Measurements from ENCODE around the gene DAB2IP. TPM values are rescaled to one million over a fixed set of nuclear protein-coding genes. Genes with fewer than 3 reads are reported as not detected.

Gene DAB2IP
- total RNA-seq, 1 experiment from 2014 or later, result 31.0 TPM

DNA sequence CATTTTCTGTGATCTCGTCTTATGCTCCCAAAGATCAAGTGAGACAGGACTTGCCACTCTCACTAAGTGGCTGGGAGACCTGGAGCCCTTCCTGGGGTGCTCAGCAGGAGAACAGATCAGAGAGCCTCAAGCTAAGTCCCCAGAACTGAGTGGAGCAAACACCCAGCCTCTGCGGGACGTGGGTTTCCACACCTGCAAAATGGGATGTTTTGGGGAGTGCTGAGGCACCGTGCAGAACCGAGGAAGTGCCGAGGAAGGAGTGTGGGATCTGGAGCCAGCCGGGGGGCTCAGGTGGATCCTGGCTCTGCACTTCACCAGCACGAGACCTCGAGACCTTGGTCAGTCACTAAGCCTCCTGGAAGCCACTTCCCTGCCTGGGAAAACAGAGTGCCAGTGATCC, 166.0 kb downstream of the DAB2IP start:
- Histone ChIP-seq H3K36me3 (ENCODE audit: control insufficient read depth in 1 of 2, insufficient read depth in 2 of 2, low read length in 2 of 2) (no peaks in the 10 kb centered on the region), H3K79me2 (ENCODE audit: insufficient read depth, low read length) (no peaks in the 10 kb centered on the region), H3K9ac (ENCODE audit: low read length) (no peak overlapping the region), H3K9me3 (ENCODE audit: control insufficient read depth in 1 of 2, insufficient read depth in 1 of 2, low read depth in 1 of 2, low read length in 2 of 2) (no peaks in the 10 kb centered on the region), H3K27me3 (ENCODE audit: insufficient read depth, low read length) (peaks cover 10% of the 10 kb centered on the region; the same call in 1 of the 2 replicates), H3K27ac (ENCODE audit: low read depth, low read length) (no peak overlapping the region), H4K20me1 (ENCODE audit: insufficient read depth) (no peaks in the 10 kb centered on the region), H3K4me3 (replicated peaks in 1 of 2; ENCODE audit: low read depth in 1 of 2, low read length in 2 of 2) (no peak overlapping the region), H3K9me2 (ENCODE audit: insufficient read depth) (no peaks in the 10 kb centered on the region), H3K4me1 (ENCODE audit: control insufficient read depth in 1 of 2, insufficient read depth in 2 of 2, low read length in 2 of 2) (peaks cover 0 to 6% of the 10 kb centered on the region in 2 experiments; a peak in 2 of 4 replicates), H3K4me2 (ENCODE audit: low read length) (no peak overlapping the region), H2AFZ (ENCODE audit: low read depth, low read length, poor library complexity, severe bottlenecking) (no peak overlapping the region)
- ChIA-PET POLR2A (no interaction called here), RAD21 (ENCODE audit: low non-redundant PET in 1 of 2, low total read pairs in 2 of 2, uncharacterized antibody in 2 of 2, unreplicated experiment in 2 of 2) (interaction anchor here in 1 of 2 experiments (0.6 kb wide), 1 partner anchor 197 kb away, joined by 3 read pairs; no protein-coding TSS in a partner anchor), CTCF (no interaction called here)
- no peak for ATAC-seq
- DNase-seq (ENCODE audit: low read depth, low spot score), result no peak
- intact Hi-C loops (cut with micrococcal nuclease), result no loop called here
- no peak for TF ChIP-seq EZH2phosphoT487 (IDR thresholded peaks at IDR 0.05; ENCODE audit: borderline replicate concordance)
- TF ChIP-seq ZNF274 (IDR thresholded peaks at IDR 0.05; ENCODE audit: low read depth, low read length), result no peak
- no peak for TF ChIP-seq RAD21 (IDR thresholded peaks at IDR 0.05; ENCODE audit: low read depth)
- TF ChIP-seq, protein P1, sequence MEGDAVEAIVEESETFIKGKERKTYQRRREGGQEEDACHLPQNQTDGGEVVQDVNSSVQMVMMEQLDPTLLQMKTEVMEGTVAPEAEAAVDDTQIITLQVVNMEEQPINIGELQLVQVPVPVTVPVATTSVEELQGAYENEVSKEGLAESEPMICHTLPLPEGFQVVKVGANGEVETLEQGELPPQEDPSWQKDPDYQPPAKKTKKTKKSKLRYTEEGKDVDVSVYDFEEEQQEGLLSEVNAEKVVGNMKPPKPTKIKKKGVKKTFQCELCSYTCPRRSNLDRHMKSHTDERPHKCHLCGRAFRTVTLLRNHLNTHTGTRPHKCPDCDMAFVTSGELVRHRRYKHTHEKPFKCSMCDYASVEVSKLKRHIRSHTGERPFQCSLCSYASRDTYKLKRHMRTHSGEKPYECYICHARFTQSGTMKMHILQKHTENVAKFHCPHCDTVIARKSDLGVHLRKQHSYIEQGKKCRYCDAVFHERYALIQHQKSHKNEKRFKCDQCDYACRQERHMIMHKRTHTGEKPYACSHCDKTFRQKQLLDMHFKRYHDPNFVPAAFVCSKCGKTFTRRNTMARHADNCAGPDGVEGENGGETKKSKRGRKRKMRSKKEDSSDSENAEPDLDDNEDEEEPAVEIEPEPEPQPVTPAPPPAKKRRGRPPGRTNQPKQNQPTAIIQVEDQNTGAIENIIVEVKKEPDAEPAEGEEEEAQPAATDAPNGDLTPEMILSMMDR (IDR thresholded peaks at IDR 0.05 in 2 of 3, conservative IDR thresholded peaks at IDR 0.05 in 1 of 3; ENCODE audit: borderline replicate concordance in 1 of 3, insufficient read depth in 1 of 3, low read depth in 2 of 3, low read length in 2 of 3), result no peak
- TF ChIP-seq ZBTB33 (IDR thresholded peaks at IDR 0.05; ENCODE audit: extremely low read depth, insufficient replicate concordance, low read length), result no peak
- TF ChIP-seq POLR2AphosphoS5 (IDR thresholded peaks at IDR 0.05; ENCODE audit: low read depth, low read length), result no peak
- no peak for TF ChIP-seq YY1 (IDR thresholded peaks at IDR 0.05; ENCODE audit: extremely low read depth, insufficient replicate concordance, low read depth, low read length)
- no peak for TF ChIP-seq FOSL1 (IDR thresholded peaks at IDR 0.05; ENCODE audit: low read depth)
- TF ChIP-seq POLR2A (IDR thresholded peaks at IDR 0.05; ENCODE audit: borderline replicate concordance, extremely low read depth, insufficient read depth, insufficient read length), result no peak
- no peak for TF ChIP-seq CBX3 (IDR thresholded peaks at IDR 0.05; ENCODE audit: low read depth)
- no peak for TF ChIP-seq ZFX (IDR thresholded peaks at IDR 0.05)
- TF ChIP-seq, protein P2, sequence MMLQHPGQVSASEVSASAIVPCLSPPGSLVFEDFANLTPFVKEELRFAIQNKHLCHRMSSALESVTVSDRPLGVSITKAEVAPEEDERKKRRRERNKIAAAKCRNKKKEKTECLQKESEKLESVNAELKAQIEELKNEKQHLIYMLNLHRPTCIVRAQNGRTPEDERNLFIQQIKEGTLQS (IDR thresholded peaks at IDR 0.05), result no peak
- TF ChIP-seq SRF (IDR thresholded peaks at IDR 0.05; ENCODE audit: low read depth), result no peak
- TF ChIP-seq, protein P3, sequence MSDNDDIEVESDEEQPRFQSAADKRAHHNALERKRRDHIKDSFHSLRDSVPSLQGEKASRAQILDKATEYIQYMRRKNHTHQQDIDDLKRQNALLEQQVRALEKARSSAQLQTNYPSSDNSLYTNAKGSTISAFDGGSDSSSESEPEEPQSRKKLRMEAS (IDR thresholded peaks at IDR 0.05), result no peak
- no peak for TF ChIP-seq JUND (IDR thresholded peaks at IDR 0.05)
- no peak for TF ChIP-seq TCF7L2 (IDR thresholded peaks at IDR 0.05; ENCODE audit: borderline replicate concordance, extremely low read depth, insufficient read depth, insufficient read length)
- TF ChIP-seq SP1 (IDR thresholded peaks at IDR 0.05; ENCODE audit: low read depth), result no peak
- BruUV-seq (replicated peaks), result no TSS peak

Measured in HCT116 (cell line).